GM19043 (cell line): Measurements from ENCODE around the gene LMTK3.
"Not testable (repeated sequence)": the region's sequence is repeated elsewhere in the genome, so short reads cannot be mapped to it uniquely, and the experiment has no call there.

ENCODE experiments used
- ATAC-seq: cut with Tn5 transposase; IDR thresholded peaks from one replicate; pipeline ENCODE4 v1.9.1; 2021; ENCODE audit warnings: low read depth; ENCODE audit not compliant: unreplicated experiment

LMTK3 gene

GRCh38 chr19:48492925-48493717 is 18.5 kb downstream of the LMTK3 start:
- ATAC-seq, result peak; percentile 42

GRCh38 chr19:48491793-48492123 is 19.9 kb downstream of the LMTK3 start:
- ATAC-seq, result no peak

GRCh38 chr19:48490981-48491792 is 20.4 kb downstream of the LMTK3 start:
- ATAC-seq, result no peak

- no peak for ATAC-seq
Measured at GRCh38 chr19:48489608-48490216, 21.9 kb downstream of the LMTK3 start.

- ATAC-seq, result not testable (repeated sequence)
Measured at GRCh38 chr19:48488478-48488877, 23.2 kb downstream of the LMTK3 start.

GRCh38 chr19:48487948-48488347 is 23.7 kb downstream of the LMTK3 start:
- ATAC-seq, result no peak

GRCh38 chr19:48487544-48487943 is 24.1 kb downstream of the LMTK3 start:
- no peak for ATAC-seq

- not testable (repeated sequence) for ATAC-seq
Measured at GRCh38 chr19:48486706-48487105, 24.9 kb downstream of the LMTK3 start.

GRCh38 chr19:48484931-48485612 is 26.6 kb downstream of the LMTK3 start:
- ATAC-seq, result no peak

- ATAC-seq, result no peak
Measured at GRCh38 chr19:48484247-48484893, 27.3 kb downstream of the LMTK3 start.

- no peak for ATAC-seq
Measured at GRCh38 chr19:48483301-48483700, 28.3 kb downstream of the LMTK3 start.

- ATAC-seq, result no peak
Measured at GRCh38 chr19:48481846-48482639, 29.6 kb downstream of the LMTK3 start.

- no peak for ATAC-seq
Measured at GRCh38 chr19:48480558-48481500, 30.8 kb downstream of the LMTK3 start.

GRCh38 chr19:48480183-48480557 is 31.5 kb downstream of the LMTK3 start:
- no peak for ATAC-seq

GRCh38 chr19:48479686-48480085 is 31.9 kb downstream of the LMTK3 start:
- ATAC-seq, result no peak

- no peak for ATAC-seq
Measured at GRCh38 chr19:48478339-48479256, 33.0 kb downstream of the LMTK3 start.

GRCh38 chr19:48477698-48478338 is 33.8 kb downstream of the LMTK3 start:
- ATAC-seq, result no peak
